HG02798 (cell line): ENCODE data around the gene MBD2.

Experiments used
- ATAC-seq: cut with Tn5 transposase; IDR thresholded peaks from one replicate; pipeline ENCODE4 v1.9.1; 2021; ENCODE audit warnings: mild to moderate bottlenecking; ENCODE audit not compliant: unreplicated experiment, poor library complexity

MBD2 gene

DNA sequence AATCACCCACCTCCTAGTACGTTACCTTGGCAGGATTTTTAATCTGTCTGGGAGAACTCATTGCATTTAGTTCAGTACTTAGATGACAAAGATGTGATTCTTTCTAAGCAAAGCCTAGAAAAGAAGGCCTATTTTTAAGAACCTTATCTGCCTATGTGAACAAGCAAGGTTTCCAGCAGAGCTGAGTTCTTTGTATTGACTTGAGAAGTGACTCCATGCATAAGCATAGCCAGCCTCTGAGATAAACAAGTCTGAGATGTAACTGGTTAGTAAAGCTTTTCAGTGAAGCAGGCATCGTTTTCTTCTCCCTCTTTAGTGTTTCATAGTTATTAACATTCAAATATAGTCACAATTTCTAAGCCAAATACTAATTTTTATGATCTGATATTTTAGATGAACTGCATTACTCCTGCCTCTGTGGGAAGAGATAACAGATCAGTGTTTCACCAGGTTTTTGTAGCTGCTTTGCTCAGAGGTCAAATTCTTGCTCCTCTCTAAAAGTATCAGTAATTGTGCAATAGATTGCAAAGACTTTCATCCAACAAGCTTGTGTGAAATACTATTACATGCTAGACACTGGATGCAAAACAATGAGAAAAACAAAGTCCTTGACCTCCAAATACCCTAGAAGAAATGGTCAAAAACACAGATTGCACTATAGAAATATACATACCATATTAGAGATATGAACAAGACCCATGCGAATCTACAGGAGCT lies 107.8 kb downstream of the MBD2 start:
- ATAC-seq: no peak

- no peak for ATAC-seq
Observed at GRCh38 chr18:54112356-54112755, 112.1 kb downstream of the MBD2 start.

- no peak for ATAC-seq
Observed at GRCh38 chr18:54109131-54109683, 115.3 kb downstream of the MBD2 start.

DNA sequence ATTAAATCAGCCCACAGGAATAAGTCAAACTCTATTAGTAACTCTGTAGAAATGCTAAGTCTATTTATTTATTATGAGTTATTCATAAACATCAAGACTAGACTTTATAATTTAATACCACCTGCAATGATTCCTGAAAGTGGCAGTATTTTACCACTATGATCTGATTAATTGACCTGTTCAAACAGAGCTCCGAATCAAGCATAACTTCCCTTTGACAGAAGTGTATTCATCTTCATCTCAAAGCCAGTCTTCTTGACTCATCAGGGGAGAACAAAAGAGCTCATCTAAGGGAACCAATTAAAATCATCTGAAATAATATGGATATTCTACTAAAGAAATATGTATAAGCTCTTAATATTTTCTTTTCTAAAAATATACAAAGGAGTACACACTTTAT lies 122.3 kb downstream of the MBD2 start:
- ATAC-seq: no peak
